Neural progenitor cell (in vitro differentiated cells): ENCODE data around the gene TLL1. TPM values are rescaled to one million over a fixed set of nuclear protein-coding genes. Genes with fewer than 3 reads are reported as not detected.

Source experiments
- DNase-seq: peaks from one replicate; pipeline ENCODE4 v3.0.0-alpha.2; 2016; ENCODE audit warnings: low spot score
- H2AFZ ChIP-seq: fragments of 200-600 bp; sonication (generic); replicated peaks from 2 replicates; pipeline ENCODE4 v1.6.1; 2016; ENCODE audit warnings: antibody characterized with exemption
- H3F3A ChIP-seq: fragments of 200-600 bp; sonication (generic); 2 replicates; pipeline ENCODE4 v1.6.1; 2016; ENCODE audit warnings: antibody characterized with exemption, low read depth
- H3K27ac ChIP-seq: fragments of 200-600 bp; sonication (generic); 2 replicates; pipeline ENCODE4 v1.5.1; 2016; ENCODE audit warnings: mild to moderate bottlenecking
- H3K27me3 ChIP-seq: fragments of 200-600 bp; sonication (generic); 2 replicates; pipeline ENCODE4 v1.6.1; 2016; ENCODE audit warnings: mild to moderate bottlenecking, moderate library complexity
- H3K36me3 ChIP-seq: fragments of 200-600 bp; sonication (generic); 2 replicates; pipeline ENCODE4 v1.5.1; 2016
- H3K4me1 ChIP-seq: fragments of 200-600 bp; sonication (generic); 2 replicates; pipeline ENCODE4 v1.6.1; 2016; ENCODE audit warnings: mixed run types
- H3K4me2 ChIP-seq: fragments of 200-600 bp; sonication (generic); 2 replicates; pipeline ENCODE4 v1.6.1; 2016
- H3K4me3 ChIP-seq: fragments of 200-600 bp; sonication (generic); 2 replicates; pipeline ENCODE4 v1.5.1; 2016
- H3K79me2 ChIP-seq: fragments of 200-600 bp; sonication (generic); 2 replicates; pipeline ENCODE4 v1.6.1; 2016; ENCODE audit warnings: low read depth
- H3K9ac ChIP-seq: fragments of 200-600 bp; sonication (generic); 2 replicates; pipeline ENCODE4 v1.6.1; 2016
- H3K9me3 ChIP-seq: fragments of 200-600 bp; sonication (generic); 2 replicates; pipeline ENCODE4 v1.5.1; 2016; ENCODE audit warnings: low read depth
- H4K20me1 ChIP-seq: fragments of 200-600 bp; sonication (generic); 2 replicates; pipeline ENCODE4 v1.6.1; 2016; ENCODE audit warnings: low read depth
- H3K27ac Mint-ChIP-seq: 3 replicates; pipeline ENCODE4 v1.8.0; 2021; ENCODE audit warnings: mixed read lengths
- H3K27me3 Mint-ChIP-seq: 2 replicates; pipeline ENCODE4 v1.8.0; 2022; ENCODE audit warnings: low read depth, mild to moderate bottlenecking, inconsistent platforms, moderate library complexity, mixed read lengths; ENCODE audit not compliant: insufficient read depth
- H3K36me3 Mint-ChIP-seq: 3 replicates; pipeline ENCODE4 v1.8.0; 2021; ENCODE audit warnings: mixed read lengths
- H3K4me1 Mint-ChIP-seq: 3 replicates; pipeline ENCODE4 v1.8.0; 2021; ENCODE audit warnings: mixed read lengths
- H3K4me3 Mint-ChIP-seq: 3 replicates; pipeline ENCODE4 v1.8.0; 2021; ENCODE audit warnings: mild to moderate bottlenecking, moderate library complexity, mixed read lengths
- H3K9me3 Mint-ChIP-seq: 3 replicates; pipeline ENCODE4 v1.8.0; 2020; ENCODE audit warnings: mixed read lengths
- EZH2 ChIP-seq: fragments of 200-600 bp; sonication (generic); IDR thresholded peaks from 2 replicates; pipeline ENCODE4 v1.6.1; 2017; ENCODE audit warnings: antibody characterized with exemption, mild to moderate bottlenecking, moderate library complexity
- EZH2phosphoT487 ChIP-seq: fragments of 200-600 bp; sonication (generic); IDR thresholded peaks from 2 replicates; pipeline ENCODE4 v1.6.1; 2017; ENCODE audit warnings: antibody characterized with exemption
- total RNA-seq: library from RNA; depleted of rRNA; stranded (reverse); fragments of >200 nt; gene quantifications from 2 replicates; pipeline ENCODE4 v1.2.3, GENCODE V29; 2015; ENCODE audit warnings: low replicate concordance
- TF ChIP-seq, protein P1 (sequence below): fragments of 200-600 bp; sonication (generic); IDR thresholded peaks from 2 replicates; pipeline ENCODE4 v1.5.1; 2017; ENCODE audit warnings: antibody characterized with exemption, mild to moderate bottlenecking

The TLL1 gene
- total RNA-seq, 1 donor from 2014 or later, result 0.22 TPM

DNA sequence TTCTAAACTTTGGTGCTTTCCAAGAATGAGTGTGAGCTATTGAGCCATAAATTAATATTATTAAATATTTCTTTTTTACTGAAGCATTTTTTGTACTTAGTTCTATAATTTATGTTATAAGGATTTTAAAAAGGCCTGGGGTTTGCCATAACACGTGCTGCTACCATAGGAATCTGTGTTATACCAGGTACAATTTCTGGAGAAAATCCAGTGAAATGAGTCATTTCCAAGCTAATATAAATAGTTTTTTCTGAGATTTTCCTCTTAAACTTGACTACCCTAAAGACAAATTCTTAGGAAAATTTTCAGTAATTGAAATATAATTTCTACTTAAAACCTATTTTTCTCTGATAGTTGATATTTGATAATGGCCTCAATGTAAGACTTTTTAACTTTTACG, 130.8 kb downstream of the TLL1 start:
- no peaks in the 10 kb centered on the region for H3K36me3 ChIP-seq
- Mint-ChIP-seq H3K4me3 (no peak overlapping the region), H3K36me3 (no peaks in the 10 kb centered on the region), H3K27me3 (peaks cover 2% of the 10 kb centered on the region), H3K9me3 (no peaks in the 10 kb centered on the region), H3K4me1 (no peaks in the 10 kb centered on the region), H3K27ac (no peak overlapping the region)
- no peak overlapping the region for H3K4me3 ChIP-seq
- H3K9me3 ChIP-seq, result no peaks in the 10 kb centered on the region
- no peaks in the 10 kb centered on the region for H4K20me1 ChIP-seq
- H3F3A ChIP-seq, result no peaks in the 10 kb centered on the region
- no peak for DNase-seq
- H3K27me3 ChIP-seq, result no peaks in the 10 kb centered on the region
- H2AFZ ChIP-seq, result no peak overlapping the region
- TF ChIP-seq, protein P1, sequence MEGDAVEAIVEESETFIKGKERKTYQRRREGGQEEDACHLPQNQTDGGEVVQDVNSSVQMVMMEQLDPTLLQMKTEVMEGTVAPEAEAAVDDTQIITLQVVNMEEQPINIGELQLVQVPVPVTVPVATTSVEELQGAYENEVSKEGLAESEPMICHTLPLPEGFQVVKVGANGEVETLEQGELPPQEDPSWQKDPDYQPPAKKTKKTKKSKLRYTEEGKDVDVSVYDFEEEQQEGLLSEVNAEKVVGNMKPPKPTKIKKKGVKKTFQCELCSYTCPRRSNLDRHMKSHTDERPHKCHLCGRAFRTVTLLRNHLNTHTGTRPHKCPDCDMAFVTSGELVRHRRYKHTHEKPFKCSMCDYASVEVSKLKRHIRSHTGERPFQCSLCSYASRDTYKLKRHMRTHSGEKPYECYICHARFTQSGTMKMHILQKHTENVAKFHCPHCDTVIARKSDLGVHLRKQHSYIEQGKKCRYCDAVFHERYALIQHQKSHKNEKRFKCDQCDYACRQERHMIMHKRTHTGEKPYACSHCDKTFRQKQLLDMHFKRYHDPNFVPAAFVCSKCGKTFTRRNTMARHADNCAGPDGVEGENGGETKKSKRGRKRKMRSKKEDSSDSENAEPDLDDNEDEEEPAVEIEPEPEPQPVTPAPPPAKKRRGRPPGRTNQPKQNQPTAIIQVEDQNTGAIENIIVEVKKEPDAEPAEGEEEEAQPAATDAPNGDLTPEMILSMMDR, result no peak
- no peak for TF ChIP-seq EZH2phosphoT487
- TF ChIP-seq EZH2, result no peak
- H3K4me2 ChIP-seq, result no peak overlapping the region
- no peaks in the 10 kb centered on the region for H3K4me1 ChIP-seq
- H3K9ac ChIP-seq, result no peak overlapping the region
- no peak overlapping the region for H3K27ac ChIP-seq
- H3K79me2 ChIP-seq, result no peaks in the 10 kb centered on the region

DNA sequence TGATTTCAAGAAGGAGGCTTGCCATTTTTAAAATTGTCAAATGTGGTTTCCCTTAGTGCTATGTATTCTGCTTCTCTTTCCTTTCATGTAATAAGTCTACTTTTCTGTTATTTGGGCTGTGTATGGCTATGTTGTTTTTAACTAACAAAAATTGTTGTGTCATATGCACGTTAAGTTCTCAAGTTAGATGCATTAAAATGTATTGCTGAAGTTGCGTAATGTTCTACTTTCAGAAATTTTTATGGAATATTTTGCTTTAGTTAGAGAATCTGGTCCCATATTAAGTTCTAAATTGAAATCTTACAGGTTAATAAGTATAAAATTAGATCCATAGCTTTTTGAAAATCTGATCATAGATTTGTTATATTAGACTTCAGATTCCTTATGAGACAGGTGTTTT, 133.2 kb downstream of the TLL1 start:
- Mint-ChIP-seq H3K4me3 (no peak overlapping the region), H3K27ac (no peak overlapping the region), H3K4me1 (no peaks in the 10 kb centered on the region), H3K27me3 (no peaks in the 10 kb centered on the region), H3K36me3 (no peaks in the 10 kb centered on the region), H3K9me3 (no peaks in the 10 kb centered on the region)
- Histone ChIP-seq H3K27me3 (no peaks in the 10 kb centered on the region), H3K36me3 (no peaks in the 10 kb centered on the region), H3K27ac (no peak overlapping the region), H2AFZ (no peak overlapping the region), H3K9ac (no peak overlapping the region), H3K79me2 (no peaks in the 10 kb centered on the region), H3K4me3 (no peak overlapping the region), H3K9me3 (no peaks in the 10 kb centered on the region), H4K20me1 (no peaks in the 10 kb centered on the region), H3F3A (no peaks in the 10 kb centered on the region), H3K4me2 (no peak overlapping the region), H3K4me1 (no peaks in the 10 kb centered on the region)
- no peak for DNase-seq
- TF ChIP-seq, protein P1, result no peak
- TF ChIP-seq EZH2phosphoT487 (no peak), EZH2 (no peak)

DNA sequence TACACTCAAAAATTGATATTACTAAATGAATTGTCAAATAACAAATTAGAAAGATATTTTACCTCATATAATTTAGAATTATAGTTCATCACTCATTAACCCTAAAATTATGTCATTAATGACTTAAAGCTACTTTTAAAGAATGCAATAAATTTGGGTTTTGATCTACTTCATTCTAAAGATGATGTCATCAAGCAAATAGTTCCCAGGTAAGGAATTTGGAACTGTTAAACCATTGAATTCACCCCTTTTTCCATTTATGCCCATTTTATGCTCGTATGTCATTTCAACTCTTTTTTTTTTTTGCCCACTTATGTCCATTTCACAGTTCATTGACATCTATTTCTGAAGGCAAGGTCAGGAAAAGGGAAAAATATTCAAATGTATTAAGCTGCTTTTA, 135.5 kb downstream of the TLL1 start:
- Histone ChIP-seq H3K4me3 (no peak overlapping the region), H3K27me3 (no peaks in the 10 kb centered on the region), H4K20me1 (no peaks in the 10 kb centered on the region), H3K4me2 (no peak overlapping the region), H3K9me3 (no peaks in the 10 kb centered on the region), H3K4me1 (no peaks in the 10 kb centered on the region), H3K9ac (no peak overlapping the region), H2AFZ (no peak overlapping the region), H3F3A (no peaks in the 10 kb centered on the region), H3K79me2 (no peaks in the 10 kb centered on the region), H3K27ac (no peak overlapping the region), H3K36me3 (no peaks in the 10 kb centered on the region)
- no peak overlapping the region for H3K27ac Mint-ChIP-seq
- no peak for TF ChIP-seq EZH2
- no peak for TF ChIP-seq EZH2phosphoT487
- H3K4me3 Mint-ChIP-seq, result no peak overlapping the region
- H3K9me3 Mint-ChIP-seq, result peaks cover 3% of the 10 kb centered on the region
- no peaks in the 10 kb centered on the region for H3K27me3 Mint-ChIP-seq
- no peaks in the 10 kb centered on the region for H3K4me1 Mint-ChIP-seq
- H3K36me3 Mint-ChIP-seq, result no peaks in the 10 kb centered on the region
- no peak for DNase-seq

DNA sequence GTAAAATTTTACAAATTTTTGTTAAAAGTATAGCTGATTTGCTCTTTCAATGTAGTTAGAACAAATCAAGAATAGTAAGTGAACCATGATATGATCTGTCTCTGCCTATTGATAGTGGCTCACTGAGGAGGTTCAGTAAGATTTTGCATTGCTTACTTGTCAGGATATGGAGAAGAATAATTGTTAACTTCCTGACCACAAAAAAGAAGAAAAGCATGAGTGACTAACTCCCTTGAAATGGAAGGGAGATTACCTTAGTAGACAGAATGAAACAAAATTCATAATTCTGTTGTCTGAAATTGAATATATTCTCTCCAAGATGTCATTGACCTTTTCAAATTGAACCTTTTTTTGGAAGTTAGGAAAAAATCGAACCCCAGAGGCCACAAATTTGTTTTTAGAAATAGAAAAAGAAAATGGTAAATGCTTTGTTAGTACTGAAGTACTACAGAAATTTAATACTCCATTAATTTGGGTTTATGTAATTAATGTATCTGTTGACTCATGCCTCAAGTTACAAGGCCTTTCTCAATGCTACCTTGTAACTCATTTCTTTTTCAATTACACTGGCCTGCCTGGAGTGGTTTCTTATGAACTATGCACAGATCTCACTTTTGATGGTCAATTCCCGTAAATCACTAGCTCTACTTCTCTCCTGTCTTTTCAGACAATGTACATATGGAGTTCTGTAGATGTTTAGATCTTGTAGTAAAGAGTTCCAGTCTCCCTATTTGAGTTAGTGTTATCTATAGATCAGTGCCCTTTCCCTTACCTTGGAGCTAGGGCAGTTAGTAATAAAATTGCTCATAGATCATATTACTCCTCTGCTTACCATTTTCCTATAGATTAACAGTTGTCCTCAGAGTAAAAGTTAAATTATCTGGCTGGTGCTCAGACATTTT, 139.3 kb downstream of the TLL1 start:
- H3K4me3 Mint-ChIP-seq, result no peak overlapping the region
- Histone ChIP-seq H3K4me3 (no peak overlapping the region), H3K27ac (no peak overlapping the region), H3K4me1 (no peaks in the 10 kb centered on the region), H3F3A (no peaks in the 10 kb centered on the region), H2AFZ (peak overlapping the region; percentile 12), H4K20me1 (no peaks in the 10 kb centered on the region), H3K36me3 (no peaks in the 10 kb centered on the region), H3K79me2 (no peaks in the 10 kb centered on the region), H3K4me2 (no peak overlapping the region), H3K9ac (no peak overlapping the region), H3K27me3 (no peaks in the 10 kb centered on the region), H3K9me3 (no peaks in the 10 kb centered on the region)
- TF ChIP-seq EZH2phosphoT487 (no peak), EZH2 (no peak)
- TF ChIP-seq, protein P1, result no peak
- DNase-seq, result no peak
- H3K4me1 Mint-ChIP-seq, result no peaks in the 10 kb centered on the region
- H3K36me3 Mint-ChIP-seq, result no peaks in the 10 kb centered on the region
- H3K27ac Mint-ChIP-seq, result no peak overlapping the region
- H3K9me3 Mint-ChIP-seq, result peaks cover 3% of the 10 kb centered on the region
- no peaks in the 10 kb centered on the region for H3K27me3 Mint-ChIP-seq
